HG03135 (cell line): ENCODE results near the gene UBE2S.
"Not testable (repeated sequence)": the region's sequence is repeated elsewhere in the genome, so short reads cannot be mapped to it uniquely, and the experiment has no call there.

Experiments used
- ATAC-seq: cut with Tn5 transposase; IDR thresholded peaks from one replicate; pipeline ENCODE4 v1.9.1; 2021; ENCODE audit warnings: mild to moderate bottlenecking, moderate library complexity; ENCODE audit not compliant: unreplicated experiment

UBE2S gene

DNA sequence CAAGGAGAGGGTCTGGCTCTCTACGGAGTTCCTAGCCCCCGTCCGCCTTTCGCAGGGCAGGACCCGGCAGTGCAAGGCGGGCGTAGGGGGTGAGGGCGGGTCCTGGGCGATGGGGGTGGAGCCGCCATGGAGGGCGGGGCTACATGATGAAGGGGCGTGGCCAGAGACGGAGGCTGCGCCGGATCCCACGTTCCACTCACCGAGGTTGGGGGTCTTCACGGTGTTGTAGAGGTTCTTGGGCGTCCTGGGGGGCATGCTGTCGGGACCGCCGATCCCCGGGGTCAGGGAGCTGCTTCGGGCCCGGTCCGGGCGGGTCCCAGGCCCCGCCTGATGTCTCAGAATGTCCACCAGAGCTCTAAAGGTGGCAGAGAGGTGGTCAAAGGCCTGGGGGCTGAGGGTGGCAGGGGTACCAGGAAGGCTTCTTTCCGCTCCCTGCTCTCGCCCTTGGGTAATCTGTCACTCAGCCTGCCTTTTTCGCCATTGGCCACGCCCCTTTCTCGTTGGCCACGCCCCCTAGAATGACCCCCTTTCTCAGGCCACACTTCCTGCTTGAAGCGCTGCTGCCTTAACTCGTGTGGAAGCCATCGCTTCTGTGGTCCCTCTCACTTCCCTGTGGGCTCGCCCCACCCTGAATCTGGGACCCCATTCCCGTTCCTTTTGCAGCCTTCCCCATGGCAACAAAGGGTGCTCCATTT is 33.0 kb upstream of the UBE2S start:
- ATAC-seq: no peak

DNA sequence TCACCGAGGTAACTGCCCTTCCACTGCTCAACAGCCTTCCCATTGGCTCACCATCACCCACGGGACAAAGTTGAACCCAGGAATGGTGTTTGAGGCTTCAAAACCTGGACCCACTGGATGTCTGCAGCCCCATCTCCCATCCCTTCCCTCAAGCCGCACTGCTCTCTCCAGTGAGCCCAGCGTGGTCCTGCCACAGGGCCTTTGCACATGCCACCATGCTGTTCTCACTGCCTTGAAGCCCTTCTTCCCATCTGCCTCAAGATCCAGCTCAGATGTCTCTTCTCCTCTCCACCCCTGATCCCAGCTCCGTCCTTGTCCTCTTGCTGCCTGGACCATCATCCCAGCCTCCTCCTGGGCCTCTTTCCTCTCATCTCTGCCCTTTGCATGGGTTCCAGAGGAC is 31.5 kb upstream of the UBE2S start:
- ATAC-seq: no peak

GRCh38 chr19:55437410-55437809 is 29.8 kb upstream of the UBE2S start:
- ATAC-seq: no peak

DNA sequence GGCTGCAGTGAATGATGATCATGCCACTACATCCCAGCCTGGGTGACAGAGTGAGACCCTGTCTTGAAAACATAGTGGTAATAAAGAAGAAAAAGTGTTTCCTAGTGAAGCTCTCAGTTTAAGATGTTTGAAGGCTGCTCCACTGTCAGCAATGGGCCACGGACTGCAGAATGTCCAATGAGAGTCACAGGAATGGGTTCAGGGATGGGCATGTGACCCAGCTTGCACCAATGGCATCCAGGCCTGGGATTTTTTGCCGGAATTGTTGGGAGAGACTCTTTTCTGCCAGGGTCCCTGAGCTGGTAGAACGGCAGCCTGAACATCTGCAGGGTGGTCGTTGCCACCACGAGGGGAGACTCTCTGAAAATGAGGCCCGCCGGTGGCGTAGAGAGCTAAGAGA is 29.3 kb upstream of the UBE2S start:
- ATAC-seq: no peak

- no peak for ATAC-seq
Measured at GRCh38 chr19:55435020-55435419, 27.4 kb upstream of the UBE2S start.

DNA sequence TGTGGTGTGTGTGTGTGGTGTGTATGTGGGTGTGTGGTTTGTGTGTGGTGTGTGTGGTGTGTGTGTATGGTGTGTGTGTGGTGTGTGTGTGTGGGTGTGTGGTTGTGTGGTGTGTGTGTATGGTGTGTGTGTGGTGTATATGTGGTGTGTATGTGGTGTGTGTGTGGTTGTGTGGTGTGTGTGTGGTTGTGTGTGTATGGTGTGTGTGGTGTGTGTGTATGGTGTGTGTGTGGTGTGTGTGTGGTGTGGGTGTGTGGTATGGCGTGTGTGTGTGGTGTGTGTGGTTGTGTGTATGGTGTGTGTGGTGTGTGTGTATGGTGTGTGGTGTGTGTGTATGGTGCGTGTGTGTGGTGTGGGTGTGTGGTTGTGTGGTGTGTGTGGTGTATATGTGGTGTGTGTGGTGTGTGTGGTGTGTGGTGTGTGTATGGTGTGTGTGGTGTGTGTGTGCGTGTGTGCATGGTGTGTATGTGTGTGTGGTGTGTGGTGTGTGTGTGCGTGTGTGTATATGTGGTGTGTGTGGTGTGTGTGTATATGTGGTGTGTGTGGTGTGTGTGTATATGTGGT is 26.9 kb upstream of the UBE2S start:
- no peak for ATAC-seq

- ATAC-seq: no peak
Measured at GRCh38 chr19:55433292-55433691, 25.7 kb upstream of the UBE2S start.

- no peak for ATAC-seq
Measured at GRCh38 chr19:55432241-55432959, 24.8 kb upstream of the UBE2S start.

DNA sequence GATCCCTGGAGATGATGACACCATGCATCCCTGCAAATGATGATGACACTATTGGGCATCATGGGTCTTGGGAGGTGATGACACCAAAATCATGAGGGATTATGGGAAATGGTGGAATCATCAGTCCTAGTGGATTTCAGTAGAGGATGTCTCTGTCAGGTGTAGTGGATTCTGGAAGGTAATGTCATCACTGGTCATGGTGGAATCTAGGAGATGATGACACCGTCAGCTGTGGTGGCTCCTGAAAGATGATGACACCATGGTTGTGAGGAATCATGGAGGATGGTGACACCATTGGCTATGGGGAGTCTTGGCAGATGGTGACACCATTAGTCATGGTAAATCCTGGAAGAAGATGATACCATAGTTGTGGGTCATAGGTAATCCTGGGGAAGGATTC is 23.6 kb upstream of the UBE2S start:
- ATAC-seq: no peak

GRCh38 chr19:55426042-55426441 is 18.5 kb upstream of the UBE2S start:
- no peak for ATAC-seq

DNA sequence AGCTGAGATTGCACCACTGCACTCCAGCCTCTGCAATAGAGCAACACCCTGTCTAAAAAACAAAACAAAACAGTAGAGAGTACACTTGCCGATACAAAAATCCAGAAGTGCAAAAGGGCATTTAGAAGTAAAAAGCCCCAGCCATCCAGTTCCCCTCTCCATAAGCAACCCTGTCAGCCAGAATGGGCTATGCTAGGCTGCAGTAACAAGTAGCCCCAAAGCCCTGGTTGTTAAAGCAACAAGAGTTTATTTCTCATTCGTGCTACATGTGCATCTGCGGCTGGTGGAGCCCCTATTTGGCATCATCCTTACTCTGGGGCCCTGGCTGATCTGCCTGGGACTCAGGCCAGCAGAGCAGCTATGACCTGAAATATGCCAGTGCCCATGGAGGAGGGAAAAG is 16.9 kb upstream of the UBE2S start:
- ATAC-seq: no peak

DNA sequence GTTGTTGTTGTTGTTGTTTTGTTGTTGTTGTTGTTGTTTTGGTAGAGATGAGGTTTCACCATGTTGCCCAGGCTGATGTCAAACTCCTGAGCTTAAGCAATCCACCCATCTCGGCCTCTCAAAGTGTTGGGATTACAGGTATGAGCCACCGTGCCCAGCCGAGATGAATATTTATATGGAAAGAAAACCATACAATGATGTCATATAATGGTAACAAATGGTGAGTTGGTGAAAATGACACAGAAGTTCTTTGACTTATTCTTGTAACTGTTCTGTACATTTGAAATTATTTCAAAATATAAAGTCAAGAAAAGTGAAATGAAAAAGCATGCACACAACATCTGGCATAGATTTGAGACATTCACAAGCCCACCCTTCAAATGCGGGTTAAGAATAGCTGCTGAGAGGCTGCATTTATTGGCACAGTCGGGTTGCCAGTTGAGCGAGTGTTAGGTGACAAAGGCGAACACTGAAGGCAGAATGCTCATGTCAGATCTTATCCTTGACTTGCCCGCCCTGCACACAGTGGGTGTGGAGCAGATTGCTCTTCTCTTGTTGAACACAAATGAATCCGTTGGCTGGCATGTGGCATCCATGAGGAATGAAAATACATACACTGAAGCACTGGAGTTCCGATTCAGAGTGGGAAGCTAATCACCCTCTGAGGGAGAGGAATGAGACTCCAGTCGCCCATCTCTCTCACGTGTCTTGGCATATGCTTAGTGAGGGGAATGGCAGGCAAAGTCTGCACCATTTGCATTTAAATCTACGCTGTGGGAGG is 15.8 kb upstream of the UBE2S start:
- ATAC-seq: no peak

GRCh38 chr19:55421281-55421680 is 13.7 kb upstream of the UBE2S start:
- ATAC-seq: not testable (repeated sequence)

- no peak for ATAC-seq
Measured at GRCh38 chr19:55419624-55420236, 12.1 kb upstream of the UBE2S start.

DNA sequence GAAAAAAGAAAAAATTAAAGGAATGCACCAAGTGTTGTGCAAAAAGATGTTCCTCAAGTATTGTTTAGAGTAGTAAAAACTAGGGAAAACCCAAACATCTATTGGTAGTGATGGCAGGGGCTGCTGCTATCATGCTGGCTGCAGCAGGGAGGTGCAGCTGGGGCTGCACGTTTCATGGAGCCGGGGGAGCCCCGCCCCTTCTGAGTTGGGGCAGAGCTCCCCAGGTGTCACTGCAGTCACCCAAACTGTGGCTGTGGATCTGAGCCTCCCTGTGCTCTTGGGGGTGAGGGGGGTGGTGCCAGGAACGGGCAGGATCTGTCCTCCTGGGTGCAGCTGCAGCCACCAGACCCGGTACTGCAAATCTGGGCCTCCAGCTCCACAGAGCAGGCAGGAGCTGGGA is 11.5 kb upstream of the UBE2S start:
- ATAC-seq: no peak

DNA sequence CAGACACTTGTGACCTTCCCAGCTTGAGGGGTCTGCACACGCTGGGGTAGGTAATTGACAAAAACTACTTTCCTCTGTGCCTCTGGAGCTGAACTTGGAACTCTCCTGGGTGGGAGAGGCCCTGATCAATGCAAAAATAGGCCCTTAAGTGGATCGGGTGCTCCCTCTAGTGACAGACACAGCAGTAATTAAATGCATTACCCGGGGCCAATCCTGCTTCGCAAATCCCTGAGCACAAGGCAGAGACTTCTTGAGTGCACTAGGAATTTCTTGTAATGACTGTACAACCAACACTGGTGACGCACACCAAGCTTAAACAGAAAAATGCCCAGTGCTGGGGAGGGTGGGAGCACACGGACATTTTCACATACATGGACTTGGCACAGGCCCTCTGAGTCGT is 10.6 kb upstream of the UBE2S start:
- ATAC-seq: no peak

GRCh38 chr19:55410168-55410567 is 2.6 kb upstream of the UBE2S start:
- ATAC-seq: no peak

GRCh38 chr19:55409179-55409578 is 1.6 kb upstream of the UBE2S start:
- ATAC-seq: not testable (repeated sequence)

DNA sequence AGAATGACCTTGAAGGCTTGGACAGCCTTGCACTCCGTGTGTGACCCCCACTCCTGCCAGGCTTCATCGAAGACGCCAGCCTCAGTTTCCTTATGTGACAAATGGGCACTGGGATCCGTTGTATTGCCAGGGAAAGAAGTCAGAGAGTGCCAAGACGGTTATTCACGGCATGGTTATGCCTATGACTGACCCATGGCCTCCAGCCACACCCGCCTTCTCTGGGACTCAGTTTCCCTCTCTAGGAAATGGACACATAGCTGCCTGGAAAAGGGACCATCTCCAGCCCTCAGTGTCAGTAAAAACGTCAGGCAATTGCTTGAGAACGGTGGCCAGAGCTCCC is 915 bp upstream of the UBE2S start:
- no peak for ATAC-seq

DNA sequence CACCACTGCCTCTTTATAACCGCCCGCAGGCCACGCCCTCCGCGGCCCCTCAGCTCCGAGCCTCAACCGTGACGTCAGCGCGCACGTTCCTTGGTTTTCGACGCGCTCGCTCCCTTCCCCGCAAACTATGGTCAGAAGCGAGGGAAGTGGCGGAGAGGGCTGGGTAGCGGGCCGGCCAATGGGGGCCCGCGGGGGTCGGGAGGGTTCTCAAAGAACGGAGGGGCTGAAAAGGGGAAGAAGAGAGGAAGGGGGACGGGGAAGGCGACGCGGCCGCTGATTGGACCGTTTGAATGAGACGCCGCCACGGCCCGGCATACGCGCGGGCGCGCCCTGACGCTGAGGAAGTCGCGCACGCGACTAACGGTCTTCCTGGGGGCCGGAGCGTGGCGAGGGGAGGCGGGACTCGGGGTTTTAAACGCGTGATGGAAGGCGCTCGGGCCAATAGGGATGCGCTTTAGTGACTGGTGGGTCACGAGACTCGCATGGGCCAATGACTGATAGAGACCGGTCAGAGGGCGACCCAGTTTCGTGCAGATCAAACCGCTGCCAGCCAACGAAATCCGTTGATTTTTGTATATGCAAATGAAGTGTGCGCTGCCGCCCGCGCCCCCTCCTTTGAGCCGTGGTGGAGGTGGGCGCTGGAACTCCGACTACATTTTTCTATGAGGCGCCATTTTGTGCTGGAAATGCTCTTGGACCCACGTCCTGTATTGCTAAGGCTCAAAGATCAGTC is 378 bp upstream of the UBE2S start:
- ATAC-seq: peak; percentile 83
